GM19025 (cell line): ENCODE data around the gene USB1.

Source experiments
- ATAC-seq: cut with Tn5 transposase; IDR thresholded peaks from one replicate; pipeline ENCODE4 v1.9.1; 2021; ENCODE audit warnings: mild to moderate bottlenecking, low read depth, moderate library complexity; ENCODE audit not compliant: unreplicated experiment

USB1 gene

GRCh38 chr16:58045096-58045495 is 43.9 kb downstream of the USB1 start:
- no peak for ATAC-seq

- ATAC-seq: no peak
Measured at GRCh38 chr16:58046054-58046881, 45.1 kb downstream of the USB1 start.

GRCh38 chr16:58046936-58047335 is 45.7 kb downstream of the USB1 start:
- ATAC-seq: no peak

- no peak for ATAC-seq
Measured at GRCh38 chr16:58047557-58048348, 46.5 kb downstream of the USB1 start.

GRCh38 chr16:58048494-58049231 is 47.5 kb downstream of the USB1 start:
- ATAC-seq: no peak

- no peak for ATAC-seq
Measured at GRCh38 chr16:58049232-58050185, 48.3 kb downstream of the USB1 start.

- no peak for ATAC-seq
Measured at GRCh38 chr16:58051296-58051695, 50.1 kb downstream of the USB1 start.

GRCh38 chr16:58051821-58052603 is 50.8 kb downstream of the USB1 start:
- ATAC-seq: no peak

GRCh38 chr16:58053682-58054005 is 52.4 kb downstream of the USB1 start:
- no peak for ATAC-seq

GRCh38 chr16:58054289-58054688 is 53.1 kb downstream of the USB1 start:
- ATAC-seq: no peak

- ATAC-seq: no peak
Measured at GRCh38 chr16:58056580-58056979, 55.4 kb downstream of the USB1 start.

- no peak for ATAC-seq
Measured at GRCh38 chr16:58057121-58057520, 55.9 kb downstream of the USB1 start.

- ATAC-seq: no peak
Measured at GRCh38 chr16:58057784-58058183, 56.6 kb downstream of the USB1 start.

- no peak for ATAC-seq
Measured at GRCh38 chr16:58062821-58063220, 61.6 kb downstream of the USB1 start.

- ATAC-seq: no peak
Measured at GRCh38 chr16:58063377-58064076, 62.3 kb downstream of the USB1 start.

GRCh38 chr16:58070585-58070984 is 69.4 kb downstream of the USB1 start:
- ATAC-seq: no peak
